Lung (tissue), 12 donors: ENCODE data around the gene PLEKHH1. TPM values are rescaled to one million over a fixed set of nuclear protein-coding genes. Genes with fewer than 3 reads are reported as not detected.

Experiments
- ATAC-seq: fragments of 200-7000 bp; cut with Tn5 transposase; one replicate; pipeline ENCODE4 v1.9.1; 2020; ENCODE audit warnings: moderate number of reproducible peaks; ENCODE audit not compliant: insufficient read depth, low FRiP score
- DNase-seq, 3 donors: peaks; one replicate each; pipeline ENCODE4 v3.0.0-alpha.2; 2013 to 2017
- H3K27ac ChIP-seq, 2 donors: one replicate each; pipeline ENCODE4 v1.5.1; 2013; ENCODE audit warnings: mild to moderate bottlenecking in 2 of 2, moderate library complexity in 2 of 2, control low read depth in 1 of 2, inconsistent platforms in 1 of 2, low read depth in 1 of 2, low read length in 1 of 2
- H3K27me3 ChIP-seq, 3 donors: one replicate each; pipeline ENCODE4 v1.5.1; 2013; ENCODE audit warnings: low read length in 2 of 3; ENCODE audit not compliant: control insufficient read depth in 3 of 3, insufficient read depth in 3 of 3
- H3K36me3 ChIP-seq, 4 donors: one replicate each; pipeline ENCODE4 v1.5.1; 2013; ENCODE audit warnings: low read length in 4 of 4, mild to moderate bottlenecking in 1 of 4, moderate library complexity in 1 of 4; ENCODE audit not compliant: control insufficient read depth in 4 of 4, insufficient read depth in 4 of 4
- H3K4me1 ChIP-seq, 5 donors: one replicate each; pipeline ENCODE4 v1.5.1; 2013; ENCODE audit warnings: low read length in 5 of 5, mild to moderate bottlenecking in 2 of 5, moderate library complexity in 1 of 5; ENCODE audit not compliant: control insufficient read depth in 5 of 5, insufficient read depth in 5 of 5
- H3K4me3 ChIP-seq: one replicate; pipeline ENCODE4 v1.5.1; 2013; ENCODE audit warnings: mild to moderate bottlenecking, control low read depth, moderate library complexity
- H3K9ac ChIP-seq, 2 donors: one replicate each; pipeline ENCODE4 v1.5.1; 2013; ENCODE audit warnings: low read length in 2 of 2, control low read depth in 1 of 2; ENCODE audit not compliant: insufficient read depth in 1 of 2
- H3K9me3 ChIP-seq, 4 donors: one replicate each; pipeline ENCODE4 v1.5.1; 2013; ENCODE audit warnings: low read length in 3 of 4, mild to moderate bottlenecking in 1 of 4, moderate library complexity in 1 of 4; ENCODE audit not compliant: control insufficient read depth in 4 of 4, insufficient read depth in 3 of 4
- CTCF ChIP-seq: IDR thresholded peaks from 2 replicates; pipeline ENCODE4 v1.5.1; 2012; ENCODE audit warnings: mild to moderate bottlenecking; ENCODE audit errors: control extremely low read depth, extremely low read depth
- WGBS, 2 donors: extraction: QIAGEN DNeasy Blood & Tissue Kit; methylation state at CpG; one replicate each; pipeline ENCODE4 v1.1.7; 2013; 5-methylcytosine and 5-hydroxymethylcytosine counted together
- polyA plus RNA-seq, 2 donors: library from polyadenylated mRNA; stranded (reverse); fragments of 200-250 nt; gene quantifications; one replicate each; pipeline ENCODE4 v1.2.1, GENCODE V29; 2013
- total RNA-seq, 2 donors: library from RNA; depleted of rRNA in 1 of 2; stranded (reverse); fragments of >200 nt in 1 of 2; gene quantifications; one replicate each; pipeline ENCODE4 v1.2.1, GENCODE V29; 2014 to 2021
- donor health status: control.
- donor health status: control.
- donor health status: Bipolar disorder and iron deficiency.
- donor health status: healthy.
- donor health status: DM: yes; HTN: yes; CAD: no.

Gene PLEKHH1
- total and polyA plus RNA-seq, 4 donors: 0.80 to 9.3 (median 2.9) TPM

DNA sequence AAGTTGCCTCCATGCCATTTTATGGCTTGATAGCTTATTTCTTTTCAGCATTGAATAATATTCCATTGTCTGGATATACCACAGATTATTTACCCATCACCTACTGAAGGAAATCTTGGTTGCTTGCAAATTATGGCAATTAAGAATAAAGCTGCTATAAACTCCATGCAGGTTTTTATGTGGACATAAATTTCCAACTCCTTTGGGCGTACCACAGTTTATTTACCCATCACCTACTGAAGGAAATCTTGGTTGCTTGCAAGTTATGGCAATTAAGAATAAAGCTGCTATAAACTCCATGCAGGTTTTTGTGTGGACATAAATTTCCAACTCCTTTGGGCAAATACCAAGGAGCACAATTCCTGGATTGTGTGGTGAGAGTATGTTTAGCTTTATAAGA, 12.6 kb upstream of the PLEKHH1 start:
- no peak for ATAC-seq
- Histone ChIP-seq H3K27ac (no peak overlapping the region), H3K9ac (no peak overlapping the region), H3K9me3 (no peaks in the 10 kb centered on the region), H3K4me1 (peaks cover 0 to 2% (median 0%) of the 10 kb centered on the region in 5 donors), H3K27me3 (peaks cover 0 to 25% (median 23%) of the 10 kb centered on the region in 3 donors), H3K36me3 (no peaks in the 10 kb centered on the region), H3K4me3 (no peak overlapping the region)
- DNase-seq: no peak
- 97 to 100% methylated on average over 1 of the region's 1 CpG for WGBS, 2 donors
- TF ChIP-seq CTCF: no peak

- TF ChIP-seq CTCF: no peak
- DNase-seq (no peak), ATAC-seq (no peak)
- Histone ChIP-seq H3K27ac (no peak overlapping the region), H3K27me3 (peaks cover 0 to 16% (median 11%) of the 10 kb centered on the region in 3 donors), H3K4me3 (no peak overlapping the region), H3K36me3 (no peaks in the 10 kb centered on the region), H3K9ac (no peak overlapping the region), H3K9me3 (no peaks in the 10 kb centered on the region), H3K4me1 (no peaks in the 10 kb centered on the region)
- WGBS, 2 donors: 63 to 75% methylated on average over 2 of the region's 2 CpGs
Observed at GRCh38 chr14:67522270-67522669, 10.8 kb upstream of the PLEKHH1 start.

DNA sequence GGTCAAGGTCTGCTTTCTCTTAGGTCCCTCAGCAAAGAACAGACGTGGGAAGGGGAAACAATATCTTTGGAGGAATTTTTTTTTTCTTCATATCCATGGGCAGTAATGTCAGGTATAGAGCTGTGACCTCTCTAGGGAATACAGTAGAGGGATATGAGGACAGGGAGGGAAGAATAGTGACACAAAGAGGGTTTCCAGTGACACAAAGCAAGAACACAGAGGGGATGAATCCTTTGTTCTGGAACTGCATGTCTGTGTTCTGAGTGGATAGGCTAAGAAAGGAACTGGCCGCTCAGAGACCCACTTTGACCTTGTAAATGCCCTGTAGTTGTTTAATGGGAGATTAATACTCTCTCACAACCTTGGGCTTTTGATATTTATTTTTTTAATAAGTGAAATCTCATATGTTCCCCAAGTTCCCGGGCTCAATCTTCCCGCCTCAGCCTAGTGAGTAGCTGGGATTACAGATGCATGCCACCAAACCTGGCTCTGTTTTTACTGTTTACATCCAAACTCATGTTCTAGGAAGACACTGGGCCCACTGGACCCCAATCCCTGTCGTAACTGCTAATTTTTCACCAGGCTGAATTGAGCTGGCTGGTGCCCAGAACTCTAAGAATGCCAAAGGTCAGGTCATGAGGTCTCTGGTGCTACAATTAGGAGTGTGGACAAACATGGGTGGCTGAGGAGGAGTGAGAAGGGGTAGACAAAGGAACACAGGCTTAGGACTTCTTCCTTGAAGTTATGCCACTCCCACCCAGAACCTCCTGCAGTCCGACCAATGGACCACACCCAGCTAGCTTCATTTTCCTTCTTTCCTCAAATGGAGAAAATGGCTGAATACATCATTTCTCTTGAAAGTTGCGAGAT, 9.1 kb upstream of the PLEKHH1 start:
- no peaks in the 10 kb centered on the region for H3K36me3 ChIP-seq
- no peak for DNase-seq
- H3K4me1 ChIP-seq: peaks cover 0 to 9% (median 0%) of the 10 kb centered on the region in 5 donors
- peaks cover 0 to 6% (median 6%) of the 10 kb centered on the region in 3 donors for H3K27me3 ChIP-seq
- no peaks in the 10 kb centered on the region for H3K9me3 ChIP-seq
- no peak overlapping the region for H3K27ac ChIP-seq
- 64 to 67% methylated on average over 7 of the region's 7 CpGs for WGBS, 2 donors
- ATAC-seq: no peak
- H3K9ac ChIP-seq: no peak overlapping the region
- TF ChIP-seq CTCF: no peak
- H3K4me3 ChIP-seq: no peak overlapping the region
